SH-SY5Y (cell line): ENCODE data around the gene RALGDS.

Experiments
- GATA2 ChIP-seq: IDR thresholded peaks from 2 replicates; pipeline ENCODE4 v1.6.1; 2011; ENCODE audit warnings: mild to moderate bottlenecking, low read depth, low read length
- GATA3 ChIP-seq: IDR thresholded peaks from 2 replicates; pipeline ENCODE4 v1.6.1; 2011; ENCODE audit warnings: low read depth, mild to moderate bottlenecking, low read length, moderate library complexity

The RALGDS gene

GRCh38 chr9:133055788-133056420 lies 65.1 kb downstream of the RALGDS start:
- TF ChIP-seq GATA2 = no peak
- TF ChIP-seq GATA3 = no peak

- TF ChIP-seq GATA3 = no peak
- no peak for TF ChIP-seq GATA2
Measured at GRCh38 chr9:133054966-133055365, 66.1 kb downstream of the RALGDS start.

GRCh38 chr9:133054194-133054890 lies 66.7 kb downstream of the RALGDS start:
- TF ChIP-seq GATA2 (no peak), GATA3 (no peak)

GRCh38 chr9:133051966-133052539 lies 69.0 kb downstream of the RALGDS start:
- TF ChIP-seq GATA3 (no peak), GATA2 (no peak)

- TF ChIP-seq GATA2 = no peak
- no peak for TF ChIP-seq GATA3
Measured at GRCh38 chr9:133051281-133051900, 69.6 kb downstream of the RALGDS start.

- TF ChIP-seq GATA3 (no peak), GATA2 (no peak)
Measured at GRCh38 chr9:133050781-133051180, 70.3 kb downstream of the RALGDS start.

- TF ChIP-seq GATA3 = no peak
- no peak for TF ChIP-seq GATA2
Measured at GRCh38 chr9:133050142-133050541, 70.9 kb downstream of the RALGDS start.

GRCh38 chr9:133049043-133049442 lies 72.0 kb downstream of the RALGDS start:
- TF ChIP-seq GATA2 = no peak
- no peak for TF ChIP-seq GATA3

- TF ChIP-seq GATA2 (no peak), GATA3 (no peak)
Measured at GRCh38 chr9:133048595-133048994, 72.4 kb downstream of the RALGDS start.
